ENCODE results near the gene ANKIB1. TPM values are rescaled to one million over a fixed set of nuclear protein-coding genes. Genes with fewer than 3 reads are reported as not detected.
A peak's percentile ranks its signal among the peaks of the same experiment; 100 is the strongest.
"Not testable (repeated sequence)": the region's sequence is repeated elsewhere in the genome, so short reads cannot be mapped to it uniquely, and the experiment has no call there.

ANKIB1 gene
- total and polyA plus RNA-seq, 5 donors: 8.1 to 55.3 (median 50.0) TPM

- no peaks in the 10 kb centered on the region for H3K27me3 ChIP-seq (ENCODE audit: control insufficient read depth, insufficient read depth)
- H3K27ac ChIP-seq (ENCODE audit: low read length): no peak overlapping the region
- DNase-seq: no peak
- no peaks in the 10 kb centered on the region for H3K9me3 ChIP-seq (ENCODE audit: control insufficient read depth, low read length)
- ATAC-seq: no peak
- H3K4me3 ChIP-seq (ENCODE audit: low read length): no peak overlapping the region
- no peaks in the 10 kb centered on the region for H3K4me1 ChIP-seq (ENCODE audit: control insufficient read depth, insufficient read depth, low read length)
- 73% methylated on average over 3 of the region's 3 CpGs for WGBS
- intact Hi-C loops (cut with DNase I): no loop called here
These were observed 186.6 kb downstream of the ANKIB1 start for GRCh38 chr7:92432299-92432946.

- DNase-seq: no peak
- Histone ChIP-seq H3K4me1 (ENCODE audit: control insufficient read depth, insufficient read depth, low read length) (no peaks in the 10 kb centered on the region), H3K27me3 (ENCODE audit: control insufficient read depth, insufficient read depth) (no peaks in the 10 kb centered on the region), H3K9me3 (ENCODE audit: control insufficient read depth, low read length) (no peaks in the 10 kb centered on the region), H3K4me3 (ENCODE audit: low read length) (no peak overlapping the region), H3K27ac (ENCODE audit: low read length) (no peak overlapping the region)
- intact Hi-C loops (cut with DNase I): no loop called here
- ATAC-seq: no peak
- 94% methylated on average over 8 of the region's 8 CpGs for WGBS
These were observed 187.2 kb downstream of the ANKIB1 start for GRCh38 chr7:92433019-92433418.

- DNase-seq (no peak), ATAC-seq (no peak)
- Histone ChIP-seq H3K4me1 (ENCODE audit: control insufficient read depth, insufficient read depth, low read length) (no peaks in the 10 kb centered on the region), H3K27me3 (ENCODE audit: control insufficient read depth, insufficient read depth) (no peaks in the 10 kb centered on the region), H3K4me3 (ENCODE audit: low read length) (no peak overlapping the region), H3K27ac (ENCODE audit: low read length) (no peak overlapping the region), H3K9me3 (ENCODE audit: control insufficient read depth, low read length) (no peaks in the 10 kb centered on the region)
- intact Hi-C loops (cut with DNase I): no loop called here
- WGBS: 95% methylated on average over 2 of the region's 2 CpGs
These were observed 189.8 kb downstream of the ANKIB1 start for GRCh38 chr7:92435542-92435941.

GRCh38 chr7:92436612-92437445 is 191.1 kb downstream of the ANKIB1 start:
- intact Hi-C loops (cut with DNase I): no loop called here
- WGBS: 57% methylated on average over 7 of the region's 7 CpGs
- ATAC-seq: no peak
- no peaks in the 10 kb centered on the region for H3K9me3 ChIP-seq (ENCODE audit: control insufficient read depth, low read length)
- no peaks in the 10 kb centered on the region for H3K4me1 ChIP-seq (ENCODE audit: control insufficient read depth, insufficient read depth, low read length)
- H3K27me3 ChIP-seq (ENCODE audit: control insufficient read depth, insufficient read depth): no peaks in the 10 kb centered on the region
- no peak overlapping the region for H3K4me3 ChIP-seq (ENCODE audit: low read length)
- no peak overlapping the region for H3K27ac ChIP-seq (ENCODE audit: low read length)
- DNase-seq: no peak

- ATAC-seq: no peak
- 56% methylated on average over 6 of the region's 6 CpGs for WGBS
- no peak overlapping the region for H3K4me3 ChIP-seq (ENCODE audit: low read length)
- intact Hi-C loops (cut with DNase I): no loop called here
- DNase-seq: no peak
- H3K27ac ChIP-seq (ENCODE audit: low read length): no peak overlapping the region
- no peaks in the 10 kb centered on the region for H3K27me3 ChIP-seq (ENCODE audit: control insufficient read depth, insufficient read depth)
- H3K4me1 ChIP-seq (ENCODE audit: control insufficient read depth, insufficient read depth, low read length): no peaks in the 10 kb centered on the region
- no peaks in the 10 kb centered on the region for H3K9me3 ChIP-seq (ENCODE audit: control insufficient read depth, low read length)
These were observed 192.2 kb downstream of the ANKIB1 start for GRCh38 chr7:92437956-92438491.

GRCh38 chr7:92442720-92443119 is 196.9 kb downstream of the ANKIB1 start:
- H3K27ac ChIP-seq (ENCODE audit: low read length); DNase-seq; H3K9me3 ChIP-seq (ENCODE audit: control insufficient read depth, low read length); intact Hi-C loops (cut with DNase I); H3K27me3 ChIP-seq (ENCODE audit: control insufficient read depth, insufficient read depth); H3K4me3 ChIP-seq (ENCODE audit: low read length); ATAC-seq; H3K4me1 ChIP-seq (ENCODE audit: control insufficient read depth, insufficient read depth, low read length): not testable (repeated sequence)
- WGBS: 81% methylated on average over 2 of the region's 2 CpGs

- 53% methylated on average over 21 of the region's 21 CpGs for WGBS
- Histone ChIP-seq H3K27ac (ENCODE audit: low read length) (peak overlapping the region; percentile 14), H3K4me1 (ENCODE audit: control insufficient read depth, insufficient read depth, low read length) (no peaks in the 10 kb centered on the region), H3K9me3 (ENCODE audit: control insufficient read depth, low read length) (no peaks in the 10 kb centered on the region), H3K4me3 (ENCODE audit: low read length) (no peak overlapping the region), H3K27me3 (ENCODE audit: control insufficient read depth, insufficient read depth) (no peaks in the 10 kb centered on the region)
- intact Hi-C loops (cut with DNase I): loop anchor here in 1 of 4 donors (5.0 kb wide), 1 partner anchor 615 kb away; no protein-coding TSS in a partner anchor
- ATAC-seq: no peak
- peak in 2 of 3 donors; percentile 18 to 60 for DNase-seq
These were observed 201.1 kb downstream of the ANKIB1 start for GRCh38 chr7:92446869-92447344.

- peak; percentile 99 for ATAC-seq
- no peaks in the 10 kb centered on the region for H3K9me3 ChIP-seq (ENCODE audit: control insufficient read depth, low read length)
- WGBS: under 1% methylated on average over 87 of the region's 87 CpGs
- peak within 1 kb of the TSS; percentile 80 for H3K4me3 ChIP-seq (ENCODE audit: low read length)
- H3K4me1 ChIP-seq (ENCODE audit: control insufficient read depth, insufficient read depth, low read length): no peaks in the 10 kb centered on the region
- peak; percentile 93 to 97 (median 96) for DNase-seq
- intact Hi-C loops (cut with DNase I): loop anchor here in 1 of 4 donors (5.0 kb wide), 1 partner anchor 615 kb away; no protein-coding TSS in a partner anchor
- no peaks in the 10 kb centered on the region for H3K27me3 ChIP-seq (ENCODE audit: control insufficient read depth, insufficient read depth)
- peak within 1 kb of the TSS; percentile 92 for H3K27ac ChIP-seq (ENCODE audit: low read length)
These were observed 201.8 kb downstream of the ANKIB1 start, which contains the start of gene GATAD1 for GRCh38 chr7:92447345-92448204. Gene GATAD1 (plus strand): TSS chr7:92447482. CDS start chr7:92447730, 248 bp downstream.

- Histone ChIP-seq H3K27me3 (ENCODE audit: control insufficient read depth, insufficient read depth) (no peaks in the 10 kb centered on the region), H3K27ac (ENCODE audit: low read length) (peak overlapping the region; percentile 92), H3K4me1 (ENCODE audit: control insufficient read depth, insufficient read depth, low read length) (no peaks in the 10 kb centered on the region), H3K9me3 (ENCODE audit: control insufficient read depth, low read length) (no peaks in the 10 kb centered on the region), H3K4me3 (ENCODE audit: low read length) (peak overlapping the region; percentile 80)
- intact Hi-C loops (cut with DNase I): loop anchor here in 1 of 4 donors (5.0 kb wide), 1 partner anchor 616 kb away; no protein-coding TSS in a partner anchor
- DNase-seq (peak in 2 of 3 donors; percentile 37 to 65), ATAC-seq (peak; percentile 49 to 55)
- under 1% methylated on average over 11 of the region's 11 CpGs for WGBS
These were observed 202.5 kb downstream of the ANKIB1 start for GRCh38 chr7:92448205-92448747.
